ENCODE results near the gene KCNK3. TPM values are rescaled to one million over a fixed set of nuclear protein-coding genes. Genes with fewer than 3 reads are reported as not detected.

Gene KCNK3
- polyA plus RNA-seq (2013, experiment 1 of 4) = 0.09 TPM
- polyA plus RNA-seq (2013, experiment 2 of 4) = 0.21 TPM
- 0.21 TPM for polyA plus RNA-seq (2013, experiment 3 of 4)
- polyA plus RNA-seq (2013, experiment 4 of 4) = 0.20 TPM

DNA sequence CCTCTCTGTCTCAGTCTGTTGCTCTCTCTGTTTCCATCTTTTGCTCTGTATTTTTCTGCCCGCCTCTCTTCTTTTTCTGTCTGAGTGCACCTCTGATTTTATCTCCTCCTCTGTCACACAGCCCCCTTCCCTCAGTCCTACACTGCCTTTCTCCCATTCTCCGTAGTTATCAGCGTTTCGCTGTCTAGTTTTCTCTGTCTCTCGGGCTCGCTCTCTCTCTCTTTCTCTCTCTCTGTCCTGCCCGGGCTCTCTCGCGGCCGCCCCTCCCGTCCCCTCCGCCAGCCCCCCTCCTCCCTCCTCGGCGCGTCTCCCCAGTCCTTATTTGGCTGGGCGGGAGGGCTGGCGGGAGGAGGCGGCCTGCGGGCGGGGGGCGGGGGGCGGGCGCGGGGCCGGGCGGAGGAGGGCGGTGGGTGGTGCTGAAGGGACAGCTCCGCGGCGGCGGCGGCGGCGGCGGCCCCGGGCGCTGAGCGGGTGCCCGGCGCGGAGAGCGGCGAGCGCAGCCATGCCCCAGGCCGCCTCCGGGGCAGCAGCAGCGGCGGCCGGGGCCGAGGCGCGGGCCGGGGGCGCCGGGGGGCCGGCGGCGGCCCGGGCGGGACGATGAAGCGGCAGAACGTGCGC lies at the start of gene KCNK3:
TSS of gene KCNK3 (plus strand) at position 444 of the 618 bp plus-strand sequence. CDS start at position 598, 154 bp downstream.
- H3K36me3 ChIP-seq (ENCODE audit: control insufficient read depth, insufficient read depth, low read length) = no peaks in the 10 kb centered on the region
- H3K27ac ChIP-seq (ENCODE audit: insufficient read depth, low read depth, low read length, poor library complexity, severe bottlenecking) = no peak within 1 kb of the TSS
- H3K9me3 ChIP-seq (ENCODE audit: control insufficient read depth, low read length) = no peaks in the 10 kb centered on the region
- WGBS, 2 experiments = 1 to 2% methylated on average over 53 to 64 of the region's 64 CpGs
- peaks cover 49% of the 10 kb centered on the region for H3K27me3 ChIP-seq (ENCODE audit: control insufficient read depth, insufficient read depth, low read length, poor library complexity, severe bottlenecking)
- H3K4me1 ChIP-seq (ENCODE audit: control insufficient read depth, insufficient read depth, low read length) = peaks cover 14% of the 10 kb centered on the region
- H3K4me3 ChIP-seq (ENCODE audit: insufficient read depth, low read depth, low read length) = peak within 1 kb of the TSS; percentile 34

DNA sequence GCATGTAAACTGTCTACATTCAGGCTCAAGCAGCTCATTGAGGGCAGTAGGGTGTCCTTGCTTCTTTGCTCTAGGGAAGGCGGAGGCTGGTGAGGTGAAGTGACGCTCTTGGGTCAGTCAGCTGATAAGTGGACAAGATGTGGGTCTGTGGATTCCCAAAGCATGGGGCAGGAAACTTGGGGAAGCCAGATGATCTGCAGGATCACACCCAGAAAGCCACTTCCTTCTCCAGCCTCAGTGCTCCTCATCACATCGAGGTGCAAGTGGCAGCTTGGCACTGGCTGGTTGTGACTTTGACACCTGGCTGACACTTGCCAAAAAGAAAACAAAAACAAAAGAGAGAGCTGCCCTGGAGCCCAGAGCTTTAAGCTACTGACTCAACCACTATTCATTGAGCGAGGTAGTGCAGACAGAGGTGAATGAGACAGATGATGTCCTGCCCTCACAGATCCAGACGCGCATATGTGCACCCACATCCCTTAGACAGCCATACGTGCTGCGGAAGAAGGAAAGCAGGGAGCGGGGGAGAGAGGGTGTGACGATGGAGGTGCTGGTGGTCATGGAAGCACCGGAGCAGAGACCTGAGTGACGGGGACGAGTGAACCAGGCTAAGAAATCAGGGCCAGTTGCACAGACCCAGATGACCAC lies 48.2 kb upstream of the KCNK3 start:
- 91 to 95% methylated on average over 13 of the region's 13 CpGs for WGBS, 2 experiments
- peaks cover 6% of the 10 kb centered on the region for H3K27me3 ChIP-seq (ENCODE audit: control insufficient read depth, insufficient read depth, low read length, poor library complexity, severe bottlenecking)

DNA sequence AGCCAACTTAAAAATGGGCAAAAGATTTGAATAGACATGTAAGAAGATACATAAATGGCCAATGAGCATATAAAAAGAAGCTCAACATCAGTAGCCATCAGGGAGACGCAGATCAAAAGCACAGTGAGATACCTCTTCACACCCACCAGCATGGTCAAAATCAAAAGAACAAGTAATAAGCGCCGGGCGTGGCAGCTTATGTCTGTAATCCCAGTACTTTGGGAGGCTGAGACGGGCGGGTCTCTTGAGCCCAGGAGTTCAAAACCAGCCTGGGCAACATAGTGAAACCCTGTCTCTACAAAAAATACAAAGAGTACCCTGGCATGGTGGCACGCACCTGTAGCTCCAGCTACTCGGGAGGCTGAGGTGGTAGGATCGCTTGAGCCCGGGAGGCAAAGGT lies 46.8 kb upstream of the KCNK3 start:
- H3K4me1 ChIP-seq (ENCODE audit: control insufficient read depth, insufficient read depth, low read length) = peaks cover 14% of the 10 kb centered on the region
- H3K4me3 ChIP-seq (ENCODE audit: insufficient read depth, low read depth, low read length) = no peak overlapping the region
- H3K27ac ChIP-seq (ENCODE audit: insufficient read depth, low read depth, low read length, poor library complexity, severe bottlenecking) = no peak overlapping the region
- WGBS, 2 experiments = 89 to 93% methylated on average over 10 of the region's 10 CpGs
- H3K36me3 ChIP-seq (ENCODE audit: control insufficient read depth, insufficient read depth, low read length) = no peaks in the 10 kb centered on the region
- H3K27me3 ChIP-seq (ENCODE audit: control insufficient read depth, insufficient read depth, low read length, poor library complexity, severe bottlenecking) = peaks cover 6% of the 10 kb centered on the region
- no peaks in the 10 kb centered on the region for H3K9me3 ChIP-seq (ENCODE audit: control insufficient read depth, low read length)

More for the DNA sequence above, 48.2 kb upstream of the KCNK3 start:
- Histone ChIP-seq H3K9me3 (ENCODE audit: control insufficient read depth, low read length) (no peaks in the 10 kb centered on the region), H3K4me3 (ENCODE audit: insufficient read depth, low read depth, low read length) (no peak overlapping the region), H3K27ac (ENCODE audit: insufficient read depth, low read depth, low read length, poor library complexity, severe bottlenecking) (no peak overlapping the region), H3K36me3 (ENCODE audit: control insufficient read depth, insufficient read depth, low read length) (no peaks in the 10 kb centered on the region), H3K4me1 (ENCODE audit: control insufficient read depth, insufficient read depth, low read length) (peaks cover 20% of the 10 kb centered on the region)

DNA sequence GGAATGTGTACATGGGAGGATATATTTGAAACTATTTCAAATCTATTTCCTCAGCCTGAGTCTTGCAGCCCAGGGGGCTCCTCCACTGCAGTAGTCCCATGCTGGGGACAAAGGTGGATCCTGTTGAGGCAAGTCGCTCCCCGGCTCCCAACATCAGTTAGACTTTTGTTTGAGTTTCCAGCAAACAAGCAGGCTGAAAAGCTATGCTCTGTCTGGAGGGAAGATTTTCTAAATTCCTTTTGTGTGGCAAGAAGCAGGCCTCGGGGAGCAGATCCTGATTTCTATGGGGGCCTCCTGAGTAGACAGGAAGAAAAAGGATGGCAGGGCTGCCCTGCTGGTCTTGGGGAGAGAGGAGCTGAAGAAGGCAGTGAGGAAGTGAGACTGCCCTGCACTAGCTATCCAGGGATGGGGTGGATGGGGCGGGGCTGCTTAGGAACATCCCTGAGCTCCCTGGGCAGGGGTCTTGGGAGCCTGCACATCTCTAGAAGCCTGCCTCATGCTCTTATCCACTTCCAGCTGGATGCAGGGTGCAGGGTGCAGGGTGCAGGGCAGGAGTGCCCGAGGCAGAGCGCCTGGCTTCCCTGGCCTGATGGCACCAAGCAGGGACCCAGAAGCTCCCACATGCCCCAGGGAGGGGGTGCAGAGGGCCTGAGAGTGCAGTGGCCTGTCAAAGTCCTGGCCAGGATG lies 45.4 kb upstream of the KCNK3 start:
- H3K27ac ChIP-seq (ENCODE audit: insufficient read depth, low read depth, low read length, poor library complexity, severe bottlenecking) = peak overlapping the region; percentile 9
- H3K36me3 ChIP-seq (ENCODE audit: control insufficient read depth, insufficient read depth, low read length) = no peaks in the 10 kb centered on the region
- H3K9me3 ChIP-seq (ENCODE audit: control insufficient read depth, low read length) = no peaks in the 10 kb centered on the region
- peaks cover 14% of the 10 kb centered on the region for H3K4me1 ChIP-seq (ENCODE audit: control insufficient read depth, insufficient read depth, low read length)
- H3K4me3 ChIP-seq (ENCODE audit: insufficient read depth, low read depth, low read length) = no peak overlapping the region
- peaks cover 6% of the 10 kb centered on the region for H3K27me3 ChIP-seq (ENCODE audit: control insufficient read depth, insufficient read depth, low read length, poor library complexity, severe bottlenecking)
- 42 to 44% methylated on average over 6 of the region's 6 CpGs for WGBS, 2 experiments

DNA sequence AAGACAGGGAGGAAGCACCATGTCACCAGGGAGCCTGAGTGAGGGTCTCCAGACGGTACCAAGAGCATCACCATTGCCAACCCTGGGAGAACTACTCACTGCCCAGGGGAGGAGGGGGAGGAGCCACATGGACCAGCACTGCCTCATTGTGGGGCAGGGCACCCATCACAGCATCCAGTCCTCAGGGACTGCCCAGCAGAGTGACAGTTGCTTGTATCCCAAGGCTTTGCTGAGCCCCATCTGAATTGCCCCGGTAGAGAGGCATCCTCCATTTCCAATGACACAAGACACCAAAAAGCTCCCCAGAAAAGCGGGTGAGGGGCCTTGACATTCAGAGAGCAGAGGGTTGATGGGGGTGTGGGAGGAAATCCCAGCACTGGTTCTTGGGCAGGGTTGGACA lies 44.5 kb upstream of the KCNK3 start:
- no peak overlapping the region for H3K27ac ChIP-seq (ENCODE audit: insufficient read depth, low read depth, low read length, poor library complexity, severe bottlenecking)
- no peaks in the 10 kb centered on the region for H3K9me3 ChIP-seq (ENCODE audit: control insufficient read depth, low read length)
- no peaks in the 10 kb centered on the region for H3K36me3 ChIP-seq (ENCODE audit: control insufficient read depth, insufficient read depth, low read length)
- H3K4me3 ChIP-seq (ENCODE audit: insufficient read depth, low read depth, low read length) = no peak overlapping the region
- H3K27me3 ChIP-seq (ENCODE audit: control insufficient read depth, insufficient read depth, low read length, poor library complexity, severe bottlenecking) = peaks cover 6% of the 10 kb centered on the region
- 87 to 89% methylated on average over 3 of the region's 3 CpGs for WGBS, 2 experiments
- H3K4me1 ChIP-seq (ENCODE audit: control insufficient read depth, insufficient read depth, low read length) = peaks cover 14% of the 10 kb centered on the region

DNA sequence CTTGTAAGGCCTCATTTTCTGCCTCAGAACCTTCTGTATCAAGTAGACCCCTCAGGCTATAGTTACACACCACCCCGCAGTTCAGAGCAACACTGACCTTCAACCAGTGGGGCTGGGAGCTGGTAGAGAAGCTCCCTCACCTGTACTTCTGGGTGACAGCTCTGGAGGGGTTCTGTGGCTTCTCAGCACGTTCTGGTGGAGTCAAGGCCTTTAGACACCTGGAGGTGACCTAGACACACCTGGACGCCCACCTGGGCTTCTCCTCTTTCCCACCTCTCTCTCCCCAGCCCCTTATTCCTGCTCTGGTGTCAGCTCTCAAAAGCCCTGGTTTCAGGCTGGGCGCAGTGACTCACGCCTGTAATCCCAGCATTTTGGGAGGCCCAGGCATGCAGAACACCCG lies 44.0 kb upstream of the KCNK3 start:
- no peak overlapping the region for H3K27ac ChIP-seq (ENCODE audit: insufficient read depth, low read depth, low read length, poor library complexity, severe bottlenecking)
- no peaks in the 10 kb centered on the region for H3K36me3 ChIP-seq (ENCODE audit: control insufficient read depth, insufficient read depth, low read length)
- 92 to 94% methylated on average over 6 of the region's 6 CpGs for WGBS, 2 experiments
- no peak overlapping the region for H3K4me3 ChIP-seq (ENCODE audit: insufficient read depth, low read depth, low read length)
- H3K9me3 ChIP-seq (ENCODE audit: control insufficient read depth, low read length) = no peaks in the 10 kb centered on the region
- H3K4me1 ChIP-seq (ENCODE audit: control insufficient read depth, insufficient read depth, low read length) = peaks cover 14% of the 10 kb centered on the region
- peaks cover 6% of the 10 kb centered on the region for H3K27me3 ChIP-seq (ENCODE audit: control insufficient read depth, insufficient read depth, low read length, poor library complexity, severe bottlenecking)

DNA sequence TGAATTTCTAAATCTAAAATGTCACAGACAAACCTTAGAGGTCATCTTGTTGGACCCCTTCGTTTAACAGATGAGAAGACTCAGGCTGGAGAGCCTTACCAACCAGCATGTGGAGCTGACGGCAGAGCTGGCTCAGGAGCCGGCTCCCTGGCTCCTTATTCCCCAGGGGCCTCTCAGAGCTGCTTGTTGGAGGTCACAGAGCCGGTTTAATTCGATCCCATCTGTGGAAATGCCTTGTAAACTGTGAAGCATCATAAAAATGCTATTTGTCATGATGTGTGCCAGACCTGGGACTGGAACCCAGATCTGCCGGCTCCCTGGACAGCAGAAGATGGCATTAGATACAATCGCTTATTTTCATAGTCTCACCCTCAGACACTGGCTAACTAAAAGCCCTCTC lies 43.2 kb upstream of the KCNK3 start:
- Histone ChIP-seq H3K9me3 (ENCODE audit: control insufficient read depth, low read length) (no peaks in the 10 kb centered on the region), H3K36me3 (ENCODE audit: control insufficient read depth, insufficient read depth, low read length) (no peaks in the 10 kb centered on the region), H3K27ac (ENCODE audit: insufficient read depth, low read depth, low read length, poor library complexity, severe bottlenecking) (no peak overlapping the region), H3K4me1 (ENCODE audit: control insufficient read depth, insufficient read depth, low read length) (peaks cover 14% of the 10 kb centered on the region), H3K4me3 (ENCODE audit: insufficient read depth, low read depth, low read length) (no peak overlapping the region), H3K27me3 (ENCODE audit: control insufficient read depth, insufficient read depth, low read length, poor library complexity, severe bottlenecking) (peaks cover 1% of the 10 kb centered on the region)
- WGBS, 2 experiments = 91 to 92% methylated on average over 7 of the region's 7 CpGs

DNA sequence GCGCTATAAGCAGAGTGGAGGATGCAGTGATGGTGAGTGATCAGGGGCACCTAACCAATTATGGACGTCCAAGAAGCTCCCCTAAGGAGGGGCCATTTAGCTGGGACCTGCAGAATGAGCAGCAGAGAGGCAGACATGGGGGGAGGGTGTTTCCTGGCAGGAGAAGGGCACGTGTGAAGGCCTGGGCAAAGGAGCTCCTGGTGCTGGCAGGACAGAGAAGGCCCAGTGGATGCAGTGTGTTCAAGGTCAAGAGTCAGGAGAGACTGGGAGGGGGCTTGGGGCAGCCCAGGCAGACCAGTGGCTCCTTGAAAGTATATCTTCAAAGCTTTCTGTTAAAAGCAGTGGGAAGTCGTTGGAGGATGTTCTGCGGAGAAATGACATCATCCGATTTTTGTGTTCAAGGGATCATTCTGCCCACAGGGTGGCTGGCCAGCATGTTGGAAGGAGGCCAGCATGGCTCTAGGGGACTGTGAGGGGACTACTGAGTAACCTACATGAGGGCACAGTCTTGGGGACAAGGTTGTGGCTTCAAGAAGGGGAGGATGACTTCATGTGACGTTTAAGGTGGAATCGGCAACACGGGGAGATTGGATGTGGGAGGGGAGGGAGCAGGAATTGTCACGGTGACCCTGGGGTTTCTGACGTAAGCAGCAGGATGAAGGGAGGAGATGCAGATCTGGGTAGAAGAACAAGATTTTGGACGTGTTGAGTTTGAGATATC lies 42.4 kb upstream of the KCNK3 start:
- Histone ChIP-seq H3K4me3 (ENCODE audit: insufficient read depth, low read depth, low read length) (no peak overlapping the region), H3K4me1 (ENCODE audit: control insufficient read depth, insufficient read depth, low read length) (peaks cover 14% of the 10 kb centered on the region), H3K9me3 (ENCODE audit: control insufficient read depth, low read length) (no peaks in the 10 kb centered on the region), H3K27ac (ENCODE audit: insufficient read depth, low read depth, low read length, poor library complexity, severe bottlenecking) (no peak overlapping the region), H3K36me3 (ENCODE audit: control insufficient read depth, insufficient read depth, low read length) (no peaks in the 10 kb centered on the region), H3K27me3 (ENCODE audit: control insufficient read depth, insufficient read depth, low read length, poor library complexity, severe bottlenecking) (no peaks in the 10 kb centered on the region)
- 90 to 91% methylated on average over 12 of the region's 12 CpGs for WGBS, 2 experiments

DNA sequence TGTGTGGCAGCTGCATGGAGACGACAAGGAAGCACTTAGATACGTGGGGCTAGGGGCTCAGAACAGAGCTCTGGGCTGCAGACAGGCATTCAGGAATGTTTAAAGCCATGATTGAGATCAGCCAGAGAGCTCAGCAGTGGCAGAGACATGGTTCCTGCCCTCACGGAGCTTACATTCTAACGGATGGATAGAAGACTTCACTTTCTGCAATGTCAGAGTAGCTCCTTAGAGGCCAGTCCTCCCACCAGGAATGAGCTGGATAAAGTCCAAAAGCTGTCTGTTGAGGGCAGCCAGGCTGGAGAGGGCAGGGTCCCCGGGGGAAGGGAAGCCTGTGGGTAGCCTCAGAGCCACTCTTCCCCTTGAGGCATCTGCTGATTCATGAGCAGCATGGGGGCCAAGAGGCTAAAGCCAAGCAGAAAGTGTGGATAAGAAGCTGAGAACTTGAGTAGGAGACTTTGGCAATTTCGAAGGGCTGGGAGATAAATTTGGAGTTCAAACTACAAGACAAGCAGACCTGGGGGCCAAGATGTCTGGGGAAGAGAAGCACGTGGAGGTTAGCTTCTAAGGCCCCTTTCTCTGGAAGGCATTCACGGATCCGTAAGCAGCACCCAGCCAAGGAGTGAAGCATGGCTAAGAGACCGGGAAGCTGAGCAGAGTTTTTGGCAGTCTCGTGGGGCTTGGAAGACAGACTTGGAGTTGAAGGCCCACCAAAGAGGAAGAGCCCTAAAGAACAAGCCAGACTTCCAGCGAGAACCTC lies 41.6 kb upstream of the KCNK3 start:
- 92% methylated on average over 12 of the region's 12 CpGs for WGBS, 2 experiments
- Histone ChIP-seq H3K27me3 (ENCODE audit: control insufficient read depth, insufficient read depth, low read length, poor library complexity, severe bottlenecking) (no peaks in the 10 kb centered on the region), H3K9me3 (ENCODE audit: control insufficient read depth, low read length) (no peaks in the 10 kb centered on the region), H3K36me3 (ENCODE audit: control insufficient read depth, insufficient read depth, low read length) (no peaks in the 10 kb centered on the region), H3K27ac (ENCODE audit: insufficient read depth, low read depth, low read length, poor library complexity, severe bottlenecking) (no peak overlapping the region), H3K4me3 (ENCODE audit: insufficient read depth, low read depth, low read length) (no peak overlapping the region), H3K4me1 (ENCODE audit: control insufficient read depth, insufficient read depth, low read length) (peaks cover 14% of the 10 kb centered on the region)
